HTR-8/SVneo (cell line): ENCODE measurements around the gene STK25.
"Not testable (repeated sequence)": the region's sequence is repeated elsewhere in the genome, so short reads cannot be mapped to it uniquely, and the experiment has no call there.

Source experiments
- DNase-seq: peaks from one replicate; pipeline ENCODE4 v3.0.0; 2011; ENCODE audit warnings: low spot score, mixed read lengths; ENCODE audit not compliant: insufficient read length
- FAIRE-seq: peaks from 2 replicates; lab custom pipeline; 2011; peaks lifted over from hg19 to GRCh38; lab: Jason Lieb, UNC

The STK25 gene

GRCh38 chr2:241514986-241515737 is 6.8 kb upstream of the STK25 start:
- FAIRE-seq (no peak), DNase-seq (no peak)

GRCh38 chr2:241514553-241514952 is 6.2 kb upstream of the STK25 start:
- no peak for FAIRE-seq
- no peak for DNase-seq

- FAIRE-seq: no peak
- DNase-seq: no peak
These were observed 2.8 kb upstream of the STK25 start for GRCh38 chr2:241511091-241511741.

DNA sequence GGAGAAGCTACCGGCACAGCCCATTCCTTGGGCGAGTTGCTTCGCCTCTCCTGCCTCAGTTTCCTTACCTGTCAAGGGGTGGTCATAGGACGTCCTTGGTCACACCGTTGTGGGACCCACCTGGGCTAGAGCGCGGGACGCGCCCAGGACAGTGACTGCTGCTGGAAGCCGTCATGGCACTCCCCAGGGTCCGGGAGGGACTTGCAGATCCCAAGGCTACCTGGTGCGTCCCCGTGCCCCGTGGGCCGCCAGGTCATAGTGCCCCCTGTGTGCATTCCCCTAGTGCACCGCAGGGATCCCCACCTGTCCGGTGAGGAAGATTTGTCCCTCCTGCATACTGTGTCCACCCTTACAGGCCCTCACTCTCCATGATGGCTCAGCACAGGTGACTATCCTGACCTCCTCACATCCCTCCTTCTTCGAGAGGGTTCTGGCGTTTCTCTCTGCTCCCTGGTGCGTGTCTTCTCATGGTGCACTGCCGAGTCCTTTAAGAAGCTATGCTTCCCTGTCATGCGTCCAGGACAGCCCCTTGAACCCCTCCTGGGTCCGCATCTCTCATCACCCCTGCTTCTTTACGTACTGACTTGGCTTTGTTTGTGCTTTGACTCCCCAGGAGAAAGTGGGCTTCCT is 886 bp upstream of the STK25 start:
- FAIRE-seq (no peak), DNase-seq (no peak)

GRCh38 chr2:241507430-241508239 is 749 bp downstream of the STK25 start:
- FAIRE-seq: no peak
- DNase-seq: peak; percentile 75

- DNase-seq (no peak), FAIRE-seq (peak; percentile 65)
These were observed 1.5 kb downstream of the STK25 start for GRCh38 chr2:241506793-241507429.

- FAIRE-seq: not testable (repeated sequence)
These were observed 2.1 kb downstream of the STK25 start for GRCh38 chr2:241506317-241506716.

GRCh38 chr2:241505781-241506201 is 2.6 kb downstream of the STK25 start:
- FAIRE-seq (no peak), DNase-seq (no peak)

More at GRCh38 chr2:241506317-241506716, 2.1 kb downstream of the STK25 start:
- DNase-seq: not testable (repeated sequence)

- DNase-seq: no peak
- no peak for FAIRE-seq
These were observed 3.2 kb downstream of the STK25 start for GRCh38 chr2:241505086-241505780.

DNA sequence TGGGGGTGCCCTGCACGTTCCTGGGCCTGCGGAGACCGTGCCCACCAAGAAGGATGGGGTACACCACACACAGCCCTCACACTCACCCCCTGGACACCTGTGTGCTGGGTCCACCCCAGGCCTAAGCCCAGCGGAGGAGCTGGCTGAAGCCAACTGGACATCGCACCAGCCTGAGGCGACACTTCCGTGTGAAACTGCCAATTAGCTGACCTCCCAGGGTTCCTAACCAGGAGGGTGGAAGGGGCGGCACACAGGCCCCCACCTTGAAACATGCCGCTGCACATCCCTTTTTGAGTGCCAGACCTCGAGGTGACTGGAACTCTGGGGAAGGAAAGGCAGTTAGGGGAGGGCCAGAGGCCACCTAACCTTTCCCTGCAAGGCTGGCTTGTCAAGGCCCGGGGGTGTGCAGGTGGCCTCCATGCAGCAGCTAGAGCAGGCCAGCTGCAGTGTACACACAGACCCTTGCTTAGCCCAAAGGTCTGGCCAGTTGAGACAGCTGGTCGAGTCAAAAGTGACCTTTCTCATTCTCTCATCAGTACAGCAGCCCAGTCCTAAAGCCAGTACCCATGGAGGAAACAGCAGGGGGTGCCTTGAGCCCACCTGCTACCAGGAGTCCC is 4.5 kb downstream of the STK25 start:
- no peak for FAIRE-seq
- no peak for DNase-seq

DNA sequence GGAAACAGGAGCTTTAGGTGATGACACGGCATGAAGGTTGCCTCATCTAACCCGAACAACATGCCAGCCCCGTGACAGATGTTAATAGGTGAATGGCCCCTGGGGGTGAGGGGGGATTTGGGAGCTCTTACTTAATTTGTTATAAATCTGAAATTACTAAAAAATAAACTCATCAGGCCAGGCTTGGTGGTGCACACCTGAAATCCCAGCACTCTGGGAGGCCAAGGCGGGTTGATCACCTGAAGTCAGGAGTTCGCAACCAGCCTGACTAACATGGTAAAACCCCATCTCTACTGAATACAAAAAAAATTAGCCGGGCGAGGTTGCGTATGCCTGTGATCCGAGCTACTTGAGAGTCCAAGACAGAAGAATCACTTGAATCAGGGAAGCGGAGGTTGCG is 6.1 kb downstream of the STK25 start:
- no peak for DNase-seq
- no peak for FAIRE-seq

DNA sequence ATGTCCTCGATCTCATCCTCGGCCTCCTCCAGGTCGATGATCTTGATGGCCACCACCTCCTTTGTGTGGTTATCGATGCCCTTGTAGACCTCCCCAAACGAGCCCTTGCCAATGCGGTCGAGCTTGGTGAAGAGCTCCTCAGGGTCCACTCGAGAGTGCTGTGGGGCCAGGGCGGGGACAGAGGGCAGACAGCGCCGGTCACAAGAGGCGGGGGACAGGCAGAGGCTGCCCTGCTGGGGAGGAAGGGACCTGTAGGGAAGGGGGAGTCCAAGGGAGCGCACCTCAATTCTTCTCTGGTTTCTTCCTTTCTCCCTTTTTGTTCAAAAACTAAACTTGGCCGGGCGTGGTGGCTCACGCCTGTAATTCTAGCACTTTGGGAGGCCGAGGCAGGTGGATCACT is 6.8 kb downstream of the STK25 start:
- FAIRE-seq (no peak), DNase-seq (no peak)

- FAIRE-seq: no peak
These were observed 7.3 kb downstream of the STK25 start for GRCh38 chr2:241501099-241501541.

DNA sequence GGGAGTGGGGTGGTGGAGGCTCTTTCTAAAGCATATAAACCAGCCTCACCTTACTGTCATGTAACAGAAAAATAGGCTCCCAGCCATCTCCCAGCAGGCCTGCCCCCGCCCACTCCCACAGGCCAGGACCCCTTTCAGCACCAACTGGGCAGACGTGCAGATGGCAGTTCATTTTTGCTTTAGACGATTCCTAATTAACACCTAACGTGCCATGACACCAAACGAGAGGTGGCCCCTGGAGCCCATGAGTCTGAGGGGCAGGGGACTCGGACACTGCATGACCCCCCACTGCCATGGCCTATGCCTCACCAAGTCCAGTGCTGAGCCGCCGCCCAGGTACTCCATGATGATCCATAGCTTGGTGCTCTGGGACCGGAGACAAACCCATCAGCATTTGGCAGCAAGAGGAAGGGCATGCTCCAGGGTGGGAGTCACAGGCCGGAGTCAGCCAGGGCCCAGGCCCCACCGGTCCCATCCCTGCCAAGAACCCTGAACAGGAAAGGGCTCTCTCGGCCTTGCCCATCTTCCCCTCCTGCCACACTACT is 7.9 kb downstream of the STK25 start:
- FAIRE-seq: no peak
- DNase-seq: no peak

More at GRCh38 chr2:241501099-241501541, 7.3 kb downstream of the STK25 start:
- no peak for DNase-seq

- DNase-seq (no peak), FAIRE-seq (no peak)
These were observed 8.4 kb downstream of the STK25 start for GRCh38 chr2:241500016-241500415.

DNA sequence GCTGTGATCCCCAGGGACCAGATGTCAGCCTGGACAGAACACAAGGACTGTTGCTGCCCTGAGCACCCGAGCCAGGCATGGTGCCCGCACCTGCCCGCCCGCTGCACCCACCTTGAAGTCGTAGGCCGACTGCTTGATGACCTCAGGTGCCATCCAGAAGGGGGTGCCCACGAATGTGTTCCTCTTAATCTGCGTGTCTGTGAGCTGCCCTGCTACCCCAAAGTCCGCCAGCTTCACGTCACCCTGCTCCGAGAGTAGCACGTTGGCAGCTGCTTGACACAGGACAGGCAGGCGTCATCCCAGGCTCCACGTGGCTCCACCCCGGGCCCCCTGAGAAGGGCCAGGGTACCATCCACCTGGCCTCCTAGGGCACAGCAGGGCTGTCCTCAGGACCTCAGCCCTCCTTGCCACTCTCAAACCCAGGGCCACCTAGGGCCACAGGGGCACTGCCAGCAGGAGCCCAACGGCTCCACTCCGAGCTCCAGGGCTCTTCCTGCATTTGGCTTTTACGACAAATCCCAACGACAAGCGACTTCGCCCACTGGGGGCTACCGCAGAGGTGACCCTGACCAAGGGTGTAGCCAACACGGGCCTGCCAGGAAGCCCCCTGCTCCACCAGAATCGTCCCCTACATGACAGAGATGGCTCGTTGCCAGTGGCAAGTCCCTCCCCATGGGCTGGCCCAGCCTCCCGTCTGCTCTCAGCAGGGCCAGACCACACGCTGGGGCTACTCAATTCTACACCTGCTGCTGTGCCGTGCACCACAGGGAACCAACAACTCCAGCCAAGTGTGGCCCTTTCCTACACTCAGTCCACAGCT is 9.0 kb downstream of the STK25 start:
- no peak for DNase-seq
- FAIRE-seq: peak; percentile 31

- no peak for FAIRE-seq
- DNase-seq: no peak
These were observed 10.0 kb downstream of the STK25 start for GRCh38 chr2:241498115-241499070.
